ENCODE data around the gene ADGRG6.

Gene ADGRG6

GRCh38 chr6:142322066-142322465 lies 20.3 kb downstream of the ADGRG6 start:
- H3K4me3 ChIP-seq (ENCODE audit: low read length in 2 of 2), result no peak overlapping the region
- H3K27me3 ChIP-seq (ENCODE audit: control insufficient read depth in 1 of 2, insufficient read depth in 2 of 2, low read length in 2 of 2), result no peaks in the 10 kb centered on the region
- H3K9ac ChIP-seq (ENCODE audit: low read length in 2 of 2), result no peak overlapping the region
- no peaks in the 10 kb centered on the region for H3K9me3 ChIP-seq (ENCODE audit: control insufficient read depth in 2 of 2, low read length in 2 of 2)
- no peaks in the 10 kb centered on the region for H3K4me1 ChIP-seq (ENCODE audit: control insufficient read depth, insufficient read depth, low read length)
- H3K27ac ChIP-seq (ENCODE audit: low read length), result no peak overlapping the region
- H3K36me3 ChIP-seq (ENCODE audit: control insufficient read depth in 2 of 2, insufficient read depth in 2 of 2, low read length in 2 of 2), result no peaks in the 10 kb centered on the region

GRCh38 chr6:142322504-142323198 lies 20.8 kb downstream of the ADGRG6 start:
- Histone ChIP-seq H3K4me1 (ENCODE audit: control insufficient read depth, insufficient read depth, low read length) (no peaks in the 10 kb centered on the region), H3K4me3 (ENCODE audit: low read length in 2 of 2) (no peak overlapping the region), H3K27me3 (ENCODE audit: control insufficient read depth in 1 of 2, insufficient read depth in 2 of 2, low read length in 2 of 2) (no peaks in the 10 kb centered on the region), H3K9me3 (ENCODE audit: control insufficient read depth in 2 of 2, low read length in 2 of 2) (no peaks in the 10 kb centered on the region), H3K36me3 (ENCODE audit: control insufficient read depth in 2 of 2, insufficient read depth in 2 of 2, low read length in 2 of 2) (no peaks in the 10 kb centered on the region), H3K9ac (ENCODE audit: low read length in 2 of 2) (no peak overlapping the region), H3K27ac (ENCODE audit: low read length) (no peak overlapping the region)

GRCh38 chr6:142323377-142323776 lies 21.6 kb downstream of the ADGRG6 start:
- H3K36me3 ChIP-seq (ENCODE audit: control insufficient read depth in 2 of 2, insufficient read depth in 2 of 2, low read length in 2 of 2), result no peaks in the 10 kb centered on the region
- no peaks in the 10 kb centered on the region for H3K27me3 ChIP-seq (ENCODE audit: control insufficient read depth in 1 of 2, insufficient read depth in 2 of 2, low read length in 2 of 2)
- no peak overlapping the region for H3K27ac ChIP-seq (ENCODE audit: low read length)
- no peak overlapping the region for H3K4me3 ChIP-seq (ENCODE audit: low read length in 2 of 2)
- no peak overlapping the region for H3K9ac ChIP-seq (ENCODE audit: low read length in 2 of 2)
- no peaks in the 10 kb centered on the region for H3K4me1 ChIP-seq (ENCODE audit: control insufficient read depth, insufficient read depth, low read length)
- no peaks in the 10 kb centered on the region for H3K9me3 ChIP-seq (ENCODE audit: control insufficient read depth in 2 of 2, low read length in 2 of 2)

- no peaks in the 10 kb centered on the region for H3K4me1 ChIP-seq (ENCODE audit: control insufficient read depth, insufficient read depth, low read length)
Measured at GRCh38 chr6:142324111-142324510, 22.3 kb downstream of the ADGRG6 start.

GRCh38 chr6:142325111-142325510 lies 23.3 kb downstream of the ADGRG6 start:
- no peak overlapping the region for H3K9ac ChIP-seq (ENCODE audit: low read length in 2 of 2)
- no peaks in the 10 kb centered on the region for H3K27me3 ChIP-seq (ENCODE audit: control insufficient read depth in 1 of 2, insufficient read depth in 2 of 2, low read length in 2 of 2)
- H3K4me1 ChIP-seq (ENCODE audit: control insufficient read depth, insufficient read depth, low read length), result no peaks in the 10 kb centered on the region
- H3K4me3 ChIP-seq (ENCODE audit: low read length in 2 of 2), result no peak overlapping the region
- no peaks in the 10 kb centered on the region for H3K9me3 ChIP-seq (ENCODE audit: control insufficient read depth in 2 of 2, low read length in 2 of 2)
- no peaks in the 10 kb centered on the region for H3K36me3 ChIP-seq (ENCODE audit: control insufficient read depth in 2 of 2, insufficient read depth in 2 of 2, low read length in 2 of 2)
- no peak overlapping the region for H3K27ac ChIP-seq (ENCODE audit: low read length)

More at GRCh38 chr6:142324111-142324510, 22.3 kb downstream of the ADGRG6 start:
- H3K27ac ChIP-seq (ENCODE audit: low read length), result no peak overlapping the region
- no peaks in the 10 kb centered on the region for H3K36me3 ChIP-seq (ENCODE audit: control insufficient read depth in 2 of 2, insufficient read depth in 2 of 2, low read length in 2 of 2)
- H3K9me3 ChIP-seq (ENCODE audit: control insufficient read depth in 2 of 2, low read length in 2 of 2), result no peaks in the 10 kb centered on the region
- H3K27me3 ChIP-seq (ENCODE audit: control insufficient read depth in 1 of 2, insufficient read depth in 2 of 2, low read length in 2 of 2), result no peaks in the 10 kb centered on the region
- no peak overlapping the region for H3K4me3 ChIP-seq (ENCODE audit: low read length in 2 of 2)
- H3K9ac ChIP-seq (ENCODE audit: low read length in 2 of 2), result no peak overlapping the region

- no peaks in the 10 kb centered on the region for H3K36me3 ChIP-seq (ENCODE audit: control insufficient read depth in 2 of 2, insufficient read depth in 2 of 2, low read length in 2 of 2)
- H3K27ac ChIP-seq (ENCODE audit: low read length), result no peak overlapping the region
- H3K9me3 ChIP-seq (ENCODE audit: control insufficient read depth in 2 of 2, low read length in 2 of 2), result no peaks in the 10 kb centered on the region
- H3K4me3 ChIP-seq (ENCODE audit: low read length in 2 of 2), result no peak overlapping the region
- no peaks in the 10 kb centered on the region for H3K4me1 ChIP-seq (ENCODE audit: control insufficient read depth, insufficient read depth, low read length)
- H3K27me3 ChIP-seq (ENCODE audit: control insufficient read depth in 1 of 2, insufficient read depth in 2 of 2, low read length in 2 of 2), result no peaks in the 10 kb centered on the region
- no peak overlapping the region for H3K9ac ChIP-seq (ENCODE audit: low read length in 2 of 2)
Measured at GRCh38 chr6:142326540-142326939, 24.7 kb downstream of the ADGRG6 start.

GRCh38 chr6:142328070-142328469 lies 26.3 kb downstream of the ADGRG6 start:
- Histone ChIP-seq H3K4me1 (ENCODE audit: control insufficient read depth, insufficient read depth, low read length) (no peaks in the 10 kb centered on the region), H3K27me3 (ENCODE audit: control insufficient read depth in 1 of 2, insufficient read depth in 2 of 2, low read length in 2 of 2) (no peaks in the 10 kb centered on the region), H3K9me3 (ENCODE audit: control insufficient read depth in 2 of 2, low read length in 2 of 2) (no peaks in the 10 kb centered on the region), H3K27ac (ENCODE audit: low read length) (no peak overlapping the region), H3K4me3 (ENCODE audit: low read length in 2 of 2) (no peak overlapping the region), H3K9ac (ENCODE audit: low read length in 2 of 2) (no peak overlapping the region), H3K36me3 (ENCODE audit: control insufficient read depth in 2 of 2, insufficient read depth in 2 of 2, low read length in 2 of 2) (no peaks in the 10 kb centered on the region)

GRCh38 chr6:142329486-142330113 lies 27.8 kb downstream of the ADGRG6 start:
- Histone ChIP-seq H3K27ac (ENCODE audit: low read length) (no peak overlapping the region), H3K9ac (ENCODE audit: low read length in 2 of 2) (no peak overlapping the region), H3K36me3 (ENCODE audit: control insufficient read depth in 2 of 2, insufficient read depth in 2 of 2, low read length in 2 of 2) (no peaks in the 10 kb centered on the region), H3K4me1 (ENCODE audit: control insufficient read depth, insufficient read depth, low read length) (no peaks in the 10 kb centered on the region), H3K9me3 (ENCODE audit: control insufficient read depth in 2 of 2, low read length in 2 of 2) (no peaks in the 10 kb centered on the region), H3K4me3 (ENCODE audit: low read length in 2 of 2) (no peak overlapping the region), H3K27me3 (ENCODE audit: control insufficient read depth in 1 of 2, insufficient read depth in 2 of 2, low read length in 2 of 2) (no peaks in the 10 kb centered on the region)

GRCh38 chr6:142331075-142331551 lies 29.3 kb downstream of the ADGRG6 start:
- H3K9me3 ChIP-seq (ENCODE audit: control insufficient read depth in 2 of 2, low read length in 2 of 2), result no peaks in the 10 kb centered on the region
- no peaks in the 10 kb centered on the region for H3K27me3 ChIP-seq (ENCODE audit: control insufficient read depth in 1 of 2, insufficient read depth in 2 of 2, low read length in 2 of 2)
- no peak overlapping the region for H3K27ac ChIP-seq (ENCODE audit: low read length)
- no peaks in the 10 kb centered on the region for H3K36me3 ChIP-seq (ENCODE audit: control insufficient read depth in 2 of 2, insufficient read depth in 2 of 2, low read length in 2 of 2)
- H3K9ac ChIP-seq (ENCODE audit: low read length in 2 of 2), result no peak overlapping the region
- no peaks in the 10 kb centered on the region for H3K4me1 ChIP-seq (ENCODE audit: control insufficient read depth, insufficient read depth, low read length)
- no peak overlapping the region for H3K4me3 ChIP-seq (ENCODE audit: low read length in 2 of 2)

- H3K27me3 ChIP-seq (ENCODE audit: control insufficient read depth in 1 of 2, insufficient read depth in 2 of 2, low read length in 2 of 2), result no peaks in the 10 kb centered on the region
- no peak overlapping the region for H3K27ac ChIP-seq (ENCODE audit: low read length)
Measured at GRCh38 chr6:142331601-142332000, 29.8 kb downstream of the ADGRG6 start.

More at GRCh38 chr6:142331601-142332000, 29.8 kb downstream of the ADGRG6 start:
- Histone ChIP-seq H3K9ac (ENCODE audit: low read length in 2 of 2) (no peak overlapping the region), H3K4me3 (ENCODE audit: low read length in 2 of 2) (no peak overlapping the region), H3K9me3 (ENCODE audit: control insufficient read depth in 2 of 2, low read length in 2 of 2) (no peaks in the 10 kb centered on the region), H3K4me1 (ENCODE audit: control insufficient read depth, insufficient read depth, low read length) (no peaks in the 10 kb centered on the region), H3K36me3 (ENCODE audit: control insufficient read depth in 2 of 2, insufficient read depth in 2 of 2, low read length in 2 of 2) (no peaks in the 10 kb centered on the region)
